Measurements from ENCODE around the gene YOD1. TPM values are rescaled to one million over a fixed set of nuclear protein-coding genes. Genes with fewer than 3 reads are reported as not detected.
A peak's percentile ranks its signal among the peaks of the same experiment; 100 is the strongest.

Gene YOD1
- total and polyA plus RNA-seq, 2 of the 13 experiments (the other 11 are each of a cell fraction or from before 2014, with no cell fraction given): 3.4 to 9.1 TPM

GRCh38 chr1:207025146-207025880 lies 25.7 kb downstream of the YOD1 start (continued):
- TF ChIP-seq HMGXB3 (CRISPR knock-in tag; IDR thresholded peaks at IDR 0.05; ENCODE audit: borderline replicate concordance) (no peak), ZNF773 (CRISPR knock-in tag; IDR thresholded peaks at IDR 0.05; ENCODE audit: borderline replicate concordance) (no peak), ZNF460 (CRISPR knock-in tag; IDR thresholded peaks at IDR 0.05; ENCODE audit: borderline replicate concordance) (no peak), ZNF558 (CRISPR knock-in tag; IDR thresholded peaks at IDR 0.05; ENCODE audit: borderline replicate concordance) (no peak), CEBPZ (IDR thresholded peaks at IDR 0.05; ENCODE audit: low read length) (no peak), HNF4A (CRISPR knock-in tag; IDR thresholded peaks at IDR 0.05) (peak; percentile 25; the same call in 1 of the 2 replicates), ZZZ3 (CRISPR knock-in tag; IDR thresholded peaks at IDR 0.05; ENCODE audit: borderline replicate concordance) (no peak), FOXA3 (CRISPR knock-in tag; IDR thresholded peaks at IDR 0.05) (peak; percentile 87), ZNF577 (CRISPR knock-in tag; IDR thresholded peaks at IDR 0.05; ENCODE audit: borderline replicate concordance, low read depth) (no peak), SRSF9 (IDR thresholded peaks at IDR 0.05; ENCODE audit: borderline replicate concordance, insufficient read depth, low read depth, low read length, poor library complexity, severe bottlenecking) (no peak), ZNF777 (CRISPR knock-in tag; IDR thresholded peaks at IDR 0.05) (no peak)
- TF ChIP-seq, protein P1, sequence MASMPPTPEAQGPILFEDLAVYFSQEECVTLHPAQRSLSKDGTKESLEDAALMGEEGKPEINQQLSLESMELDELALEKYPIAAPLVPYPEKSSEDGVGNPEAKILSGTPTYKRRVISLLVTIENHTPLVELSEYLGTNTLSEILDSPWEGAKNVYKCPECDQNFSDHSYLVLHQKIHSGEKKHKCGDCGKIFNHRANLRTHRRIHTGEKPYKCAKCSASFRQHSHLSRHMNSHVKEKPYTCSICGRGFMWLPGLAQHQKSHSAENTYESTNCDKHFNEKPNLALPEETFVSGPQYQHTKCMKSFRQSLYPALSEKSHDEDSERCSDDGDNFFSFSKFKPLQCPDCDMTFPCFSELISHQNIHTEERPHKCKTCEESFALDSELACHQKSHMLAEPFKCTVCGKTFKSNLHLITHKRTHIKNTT (CRISPR knock-in tag; IDR thresholded peaks at IDR 0.05): no peak
- TF ChIP-seq, protein P2, sequence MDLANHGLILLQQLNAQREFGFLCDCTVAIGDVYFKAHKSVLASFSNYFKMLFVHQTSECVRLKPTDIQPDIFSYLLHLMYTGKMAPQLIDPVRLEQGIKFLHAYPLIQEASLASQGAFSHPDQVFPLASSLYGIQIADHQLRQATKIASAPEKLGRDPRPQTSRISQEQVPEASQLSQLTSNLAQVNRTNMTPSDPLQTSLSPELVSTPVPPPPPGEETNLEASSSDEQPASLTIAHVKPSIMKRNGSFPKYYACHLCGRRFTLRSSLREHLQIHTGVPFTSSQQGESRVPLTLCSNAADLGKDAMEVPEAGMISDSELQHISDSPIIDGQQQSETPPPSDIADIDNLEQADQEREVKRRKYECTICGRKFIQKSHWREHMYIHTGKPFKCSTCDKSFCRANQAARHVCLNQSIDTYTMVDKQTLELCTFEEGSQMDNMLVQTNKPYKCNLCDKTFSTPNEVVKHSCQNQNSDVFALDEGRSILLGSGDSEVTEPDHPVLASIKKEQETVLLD (CRISPR knock-in tag; IDR thresholded peaks at IDR 0.05; ENCODE audit: low read depth): no peak
